PFSK-1 (cell line): ENCODE data around the gene OR2W3.

Source experiments
- FOXP2 ChIP-seq: optimal IDR thresholded peaks from 2 replicates; pipeline ENCODE3; 2011; ENCODE audit warnings: borderline replicate concordance, control low read depth, inconsistent platforms; ENCODE audit not compliant: insufficient read depth; ENCODE audit errors: extremely low read length, extremely low read depth
- POLR2AphosphoS5 ChIP-seq: IDR thresholded peaks from 2 replicates; pipeline ENCODE4 v1.6.1; 2012; ENCODE audit warnings: low read depth, mild to moderate bottlenecking, control low read depth, low read length, moderate library complexity
- REST ChIP-seq, 2 experiments: IDR thresholded peaks; 2 replicates each; pipeline versions ENCODE4 v1.6.1 to v1.8.0; 2011 to 2012; ENCODE audit warnings: low read depth in 2 of 2, low read length in 2 of 2, control low read depth in 1 of 2, inconsistent platforms in 1 of 2, mild to moderate bottlenecking in 1 of 2, moderate library complexity in 1 of 2; ENCODE audit not compliant: insufficient read depth in 1 of 2
- SIN3A ChIP-seq: IDR thresholded peaks from 2 replicates; pipeline ENCODE4 v1.6.1; 2012; ENCODE audit warnings: mild to moderate bottlenecking, low read length, moderate library complexity, borderline replicate concordance; ENCODE audit not compliant: insufficient read depth
- TAF1 ChIP-seq: IDR thresholded peaks from 2 replicates; pipeline ENCODE4 v1.6.1; 2012; ENCODE audit warnings: low read length, control low read depth, borderline replicate concordance; ENCODE audit not compliant: insufficient read depth

OR2W3 gene

GRCh38 chr1:247904122-247904521, 8.7 kb downstream of the OR2W3 start:
- TF ChIP-seq SIN3A, result no peak
- TF ChIP-seq POLR2AphosphoS5, result no peak
- TF ChIP-seq REST (IDR thresholded peaks at IDR 0.05; ENCODE audit: insufficient read depth in 1 of 2, low read depth in 2 of 2, low read length in 2 of 2), result no peak
- TF ChIP-seq TAF1, result no peak
- TF ChIP-seq FOXP2, result no peak

GRCh38 chr1:247905181-247905580, 9.8 kb downstream of the OR2W3 start:
- TF ChIP-seq SIN3A (no peak), TAF1 (no peak), FOXP2 (no peak), POLR2AphosphoS5 (no peak), REST (IDR thresholded peaks at IDR 0.05; ENCODE audit: insufficient read depth in 1 of 2, low read depth in 2 of 2, low read length in 2 of 2) (no peak)

DNA sequence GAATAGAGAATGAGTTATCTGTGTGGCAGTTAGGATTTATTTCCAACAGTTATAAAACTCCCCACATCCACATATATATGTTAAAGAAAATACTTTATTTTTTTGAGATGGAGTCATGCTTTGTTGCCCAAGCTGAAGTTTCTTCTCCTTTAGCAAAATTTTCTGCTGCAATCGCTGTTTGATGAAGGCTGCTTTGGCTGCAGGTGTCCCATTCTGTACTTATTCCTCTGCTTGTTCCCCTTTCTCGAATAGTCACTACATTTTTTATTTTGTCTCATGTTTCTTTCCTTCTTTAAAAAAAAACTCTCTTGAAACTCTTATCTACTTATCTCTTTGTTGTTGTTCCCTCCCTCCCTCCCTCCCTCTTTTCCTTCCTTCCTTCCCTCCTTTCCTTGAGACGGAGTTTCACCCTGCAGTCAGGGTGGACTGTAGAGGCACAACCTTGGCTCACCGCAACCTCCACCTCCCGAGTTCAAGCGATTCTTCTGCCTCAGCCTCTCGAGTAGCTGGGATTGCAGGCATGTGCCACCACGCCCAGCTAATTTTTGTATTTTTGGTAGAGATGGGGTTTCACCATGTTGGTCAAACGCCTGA, 10.6 kb downstream of the OR2W3 start:
- TF ChIP-seq SIN3A (no peak), FOXP2 (no peak), POLR2AphosphoS5 (no peak), REST (IDR thresholded peaks at IDR 0.05; ENCODE audit: insufficient read depth in 1 of 2, low read depth in 2 of 2, low read length in 2 of 2) (no peak)

GRCh38 chr1:247906504-247907047, 11.2 kb downstream of the OR2W3 start:
- TF ChIP-seq SIN3A (no peak), POLR2AphosphoS5 (no peak), REST (IDR thresholded peaks at IDR 0.05; ENCODE audit: insufficient read depth in 1 of 2, low read depth in 2 of 2, low read length in 2 of 2) (no peak), FOXP2 (no peak), TAF1 (no peak)

DNA sequence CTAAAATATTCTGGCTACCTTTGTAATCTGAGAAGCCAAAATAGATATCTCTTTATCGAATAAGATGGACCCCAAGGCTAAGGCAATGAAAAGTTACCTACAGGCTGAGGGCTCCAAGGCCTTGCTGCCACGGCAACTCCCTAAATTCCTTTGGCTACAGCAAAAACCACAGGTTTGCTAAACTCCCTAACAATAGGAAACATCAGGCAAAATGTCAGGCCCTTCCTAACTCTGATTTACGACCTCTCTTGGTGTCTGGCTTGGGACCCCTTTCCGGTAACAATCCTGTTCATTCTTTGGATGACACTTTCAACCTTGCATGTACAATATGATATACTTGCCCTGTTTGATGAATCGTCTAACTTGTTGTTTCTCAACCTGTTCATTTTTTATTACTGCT, 13.4 kb downstream of the OR2W3 start:
- no peak for TF ChIP-seq SIN3A
- TF ChIP-seq TAF1, result no peak
- no peak for TF ChIP-seq REST (IDR thresholded peaks at IDR 0.05; ENCODE audit: insufficient read depth in 1 of 2, low read depth in 2 of 2, low read length in 2 of 2)
- TF ChIP-seq FOXP2, result no peak
- TF ChIP-seq POLR2AphosphoS5, result no peak
